OCI-LY1 (cell line): Measurements from ENCODE around the gene GCM1.

ENCODE experiments used
- EZH2 ChIP-seq: fragments of 200-600 bp; sonication (generic), shearing (Covaris generic); IDR thresholded peaks from 2 replicates; pipeline ENCODE4 v1.8.0; 2017; ENCODE audit warnings: borderline replicate concordance, mixed run types, mild to moderate bottlenecking, antibody characterized with exemption, low read length, moderate library complexity, mixed read lengths
- TF ChIP-seq, protein P1 (sequence below): fragments of 200-600 bp; sonication (generic), shearing (Covaris generic); IDR thresholded peaks from 2 replicates; pipeline ENCODE4 v1.5.1; 2017; ENCODE audit warnings: mild to moderate bottlenecking, antibody characterized with exemption, low read length, moderate library complexity, mixed read lengths

- TF ChIP-seq EZH2: no peak
- TF ChIP-seq, protein P1, sequence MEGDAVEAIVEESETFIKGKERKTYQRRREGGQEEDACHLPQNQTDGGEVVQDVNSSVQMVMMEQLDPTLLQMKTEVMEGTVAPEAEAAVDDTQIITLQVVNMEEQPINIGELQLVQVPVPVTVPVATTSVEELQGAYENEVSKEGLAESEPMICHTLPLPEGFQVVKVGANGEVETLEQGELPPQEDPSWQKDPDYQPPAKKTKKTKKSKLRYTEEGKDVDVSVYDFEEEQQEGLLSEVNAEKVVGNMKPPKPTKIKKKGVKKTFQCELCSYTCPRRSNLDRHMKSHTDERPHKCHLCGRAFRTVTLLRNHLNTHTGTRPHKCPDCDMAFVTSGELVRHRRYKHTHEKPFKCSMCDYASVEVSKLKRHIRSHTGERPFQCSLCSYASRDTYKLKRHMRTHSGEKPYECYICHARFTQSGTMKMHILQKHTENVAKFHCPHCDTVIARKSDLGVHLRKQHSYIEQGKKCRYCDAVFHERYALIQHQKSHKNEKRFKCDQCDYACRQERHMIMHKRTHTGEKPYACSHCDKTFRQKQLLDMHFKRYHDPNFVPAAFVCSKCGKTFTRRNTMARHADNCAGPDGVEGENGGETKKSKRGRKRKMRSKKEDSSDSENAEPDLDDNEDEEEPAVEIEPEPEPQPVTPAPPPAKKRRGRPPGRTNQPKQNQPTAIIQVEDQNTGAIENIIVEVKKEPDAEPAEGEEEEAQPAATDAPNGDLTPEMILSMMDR: no peak
These were observed 34.9 kb downstream of the GCM1 start for GRCh38 chr6:53113742-53114141.
